Suprapubic skin (tissue), 4 donors: ENCODE data around the gene MDM1.

Experiments used
- CTCF ChIP-seq, 2 donors: fragments of 200-600 bp in 1 of 2; fragments of 450-650 bp in 1 of 2; sonication (generic) in 1 of 2; IDR thresholded peaks; one replicate each; pipeline ENCODE4 v1.5.1; 2016 to 2019; ENCODE audit warnings: antibody characterized with exemption in 2 of 2, mild to moderate bottlenecking in 1 of 2, moderate library complexity in 1 of 2
- POLR2A ChIP-seq, 2 donors: fragments of 450-650 bp; IDR thresholded peaks; one replicate each; pipeline ENCODE4 v1.6.1; 2017; ENCODE audit warnings: antibody characterized with exemption in 2 of 2, mild to moderate bottlenecking in 2 of 2, moderate library complexity in 2 of 2
- POLR2AphosphoS5 ChIP-seq, 3 donors: sonication (generic); formaldehyde crosslinking; IDR thresholded peaks; one replicate each; pipeline ENCODE4 v1.6.1; 2017; ENCODE audit warnings: antibody characterized with exemption in 3 of 3

DNA sequence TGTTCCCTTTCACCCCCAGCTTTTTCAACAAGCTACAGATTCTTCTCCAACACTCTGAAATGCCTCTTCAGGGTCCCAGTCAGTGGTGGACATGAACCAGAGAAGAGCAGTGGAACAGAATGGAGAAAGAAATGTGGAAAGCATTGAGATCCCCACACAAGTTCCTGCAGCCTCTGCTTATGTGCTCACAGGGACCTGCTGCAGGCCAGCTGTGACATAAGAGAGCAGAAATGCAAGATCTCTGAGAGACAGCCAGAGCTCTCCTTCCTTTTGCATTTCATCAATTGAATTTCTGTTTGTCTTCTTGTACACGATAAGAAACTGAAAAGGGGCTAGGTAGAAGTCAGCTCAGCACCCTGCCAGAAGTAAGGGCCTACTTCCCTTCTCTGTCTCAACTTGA is 6.2 kb downstream of the MDM1 start:
- TF ChIP-seq CTCF (IDR thresholded peaks at IDR 0.05) = no peak
- TF ChIP-seq POLR2A (IDR thresholded peaks at IDR 0.05) = no peak
- TF ChIP-seq POLR2AphosphoS5 (IDR thresholded peaks at IDR 0.05) = no peak
